GM19324 (cell line): Measurements from ENCODE around the gene NPPC.
"Not testable (repeated sequence)": the region's sequence is repeated elsewhere in the genome, so short reads cannot be mapped to it uniquely, and the experiment has no call there.

Experiments
- ATAC-seq: cut with Tn5 transposase; IDR thresholded peaks from one replicate; pipeline ENCODE4 v1.9.1; 2021; ENCODE audit warnings: mild to moderate bottlenecking, moderate library complexity; ENCODE audit not compliant: unreplicated experiment, low FRiP score

The NPPC gene

GRCh38 chr2:231891514-231891905 is 34.7 kb downstream of the NPPC start:
- ATAC-seq, result no peak

GRCh38 chr2:231890896-231891513 is 35.2 kb downstream of the NPPC start:
- ATAC-seq, result no peak

- no peak for ATAC-seq
Measured at GRCh38 chr2:231887756-231888155, 38.4 kb downstream of the NPPC start.

- ATAC-seq, result no peak
Measured at GRCh38 chr2:231886071-231886681, 40.0 kb downstream of the NPPC start.

- ATAC-seq, result no peak
Measured at GRCh38 chr2:231884438-231885140, 41.6 kb downstream of the NPPC start.

GRCh38 chr2:231883468-231883881 is 42.7 kb downstream of the NPPC start:
- ATAC-seq, result no peak

GRCh38 chr2:231882646-231883045 is 43.5 kb downstream of the NPPC start:
- ATAC-seq, result no peak

- not testable (repeated sequence) for ATAC-seq
Measured at GRCh38 chr2:231880371-231880770, 45.8 kb downstream of the NPPC start.

- no peak for ATAC-seq
Measured at GRCh38 chr2:231879216-231879615, 47.0 kb downstream of the NPPC start.

GRCh38 chr2:231877533-231878456 is 48.4 kb downstream of the NPPC start:
- no peak for ATAC-seq

GRCh38 chr2:231874944-231875343 is 51.3 kb downstream of the NPPC start:
- no peak for ATAC-seq
